ENCODE results near the gene KCNS3.
A peak's percentile ranks its signal among the peaks of the same experiment; 100 is the strongest.

KCNS3 gene

GRCh38 chr2:17965196-17965595 lies 86.7 kb downstream of the KCNS3 start:
- no peaks in the 10 kb centered on the region for H3K36me3 ChIP-seq (ENCODE audit: control insufficient read depth, insufficient read depth, low read length)
- H3K9me3 ChIP-seq (ENCODE audit: control insufficient read depth, low read length) = no peaks in the 10 kb centered on the region
- H3K4me3 ChIP-seq (ENCODE audit: extremely low read depth, insufficient read depth, low read length, poor library complexity, severe bottlenecking) = no peak overlapping the region
- no peak overlapping the region for H3K27ac ChIP-seq (ENCODE audit: low read depth, low read length, severe bottlenecking)
- H3K4me1 ChIP-seq (ENCODE audit: control insufficient read depth, insufficient read depth, low read length, poor library complexity, severe bottlenecking) = no peaks in the 10 kb centered on the region
- 22% methylated on average over 1 of the region's 3 CpGs; no CpG with 5 or more reads in 1 of the 2 experiments for WGBS, 2 experiments (ENCODE audit: insufficient coverage in 2 of 2)

GRCh38 chr2:17966798-17967197 lies 88.3 kb downstream of the KCNS3 start:
- no peaks in the 10 kb centered on the region for H3K36me3 ChIP-seq (ENCODE audit: control insufficient read depth, insufficient read depth, low read length)
- 80% methylated on average over 1 to 3 of the region's 3 CpGs for WGBS, 2 experiments (ENCODE audit: insufficient coverage in 2 of 2)
- peaks cover under 1% of the 10 kb centered on the region for H3K9me3 ChIP-seq (ENCODE audit: control insufficient read depth, low read length)
- H3K27ac ChIP-seq (ENCODE audit: low read depth, low read length, severe bottlenecking) = no peak overlapping the region
- H3K4me3 ChIP-seq (ENCODE audit: extremely low read depth, insufficient read depth, low read length, poor library complexity, severe bottlenecking) = no peak overlapping the region
- no peaks in the 10 kb centered on the region for H3K4me1 ChIP-seq (ENCODE audit: control insufficient read depth, insufficient read depth, low read length, poor library complexity, severe bottlenecking)

- Histone ChIP-seq H3K9me3 (ENCODE audit: control insufficient read depth, low read length) (peaks cover 2% of the 10 kb centered on the region), H3K36me3 (ENCODE audit: control insufficient read depth, insufficient read depth, low read length) (no peaks in the 10 kb centered on the region), H3K4me1 (ENCODE audit: control insufficient read depth, insufficient read depth, low read length, poor library complexity, severe bottlenecking) (no peaks in the 10 kb centered on the region), H3K27ac (ENCODE audit: low read depth, low read length, severe bottlenecking) (no peak overlapping the region), H3K4me3 (ENCODE audit: extremely low read depth, insufficient read depth, low read length, poor library complexity, severe bottlenecking) (no peak overlapping the region)
- WGBS, 2 experiments (ENCODE audit: insufficient coverage in 2 of 2) = 79 to 94% methylated on average over 3 of the region's 3 CpGs
Observed at GRCh38 chr2:17969661-17970060, 91.2 kb downstream of the KCNS3 start.

GRCh38 chr2:17971531-17972125 lies 93.2 kb downstream of the KCNS3 start:
- no peak overlapping the region for H3K27ac ChIP-seq (ENCODE audit: low read depth, low read length, severe bottlenecking)
- H3K4me1 ChIP-seq (ENCODE audit: control insufficient read depth, insufficient read depth, low read length, poor library complexity, severe bottlenecking) = no peaks in the 10 kb centered on the region
- no peaks in the 10 kb centered on the region for H3K36me3 ChIP-seq (ENCODE audit: control insufficient read depth, insufficient read depth, low read length)
- peaks cover 2% of the 10 kb centered on the region for H3K9me3 ChIP-seq (ENCODE audit: control insufficient read depth, low read length)
- 100% methylated on average over 1 of the region's 3 CpGs for WGBS, 2 experiments (ENCODE audit: insufficient coverage in 2 of 2)
- no peak overlapping the region for H3K4me3 ChIP-seq (ENCODE audit: extremely low read depth, insufficient read depth, low read length, poor library complexity, severe bottlenecking)

- WGBS, 2 experiments (ENCODE audit: insufficient coverage in 2 of 2) = 80% methylated on average over 1 of the region's 3 CpGs; no CpG with 5 or more reads in 1 of the 2 experiments
Observed at GRCh38 chr2:17972991-17973390, 94.5 kb downstream of the KCNS3 start.

GRCh38 chr2:17975401-17975800 lies 96.9 kb downstream of the KCNS3 start:
- Histone ChIP-seq H3K4me1 (ENCODE audit: control insufficient read depth, insufficient read depth, low read length, poor library complexity, severe bottlenecking) (no peaks in the 10 kb centered on the region), H3K36me3 (ENCODE audit: control insufficient read depth, insufficient read depth, low read length) (no peaks in the 10 kb centered on the region), H3K27ac (ENCODE audit: low read depth, low read length, severe bottlenecking) (no peak overlapping the region), H3K9me3 (ENCODE audit: control insufficient read depth, low read length) (peaks cover 2% of the 10 kb centered on the region), H3K4me3 (ENCODE audit: extremely low read depth, insufficient read depth, low read length, poor library complexity, severe bottlenecking) (no peak overlapping the region)
- WGBS, 2 experiments (ENCODE audit: insufficient coverage in 2 of 2) = 88% methylated on average over 1 of the region's 2 CpGs; no CpG with 5 or more reads in 1 of the 2 experiments

More at GRCh38 chr2:17972991-17973390, 94.5 kb downstream of the KCNS3 start:
- Histone ChIP-seq H3K4me1 (ENCODE audit: control insufficient read depth, insufficient read depth, low read length, poor library complexity, severe bottlenecking) (no peaks in the 10 kb centered on the region), H3K36me3 (ENCODE audit: control insufficient read depth, insufficient read depth, low read length) (no peaks in the 10 kb centered on the region), H3K4me3 (ENCODE audit: extremely low read depth, insufficient read depth, low read length, poor library complexity, severe bottlenecking) (no peak overlapping the region), H3K9me3 (ENCODE audit: control insufficient read depth, low read length) (peaks cover 2% of the 10 kb centered on the region), H3K27ac (ENCODE audit: low read depth, low read length, severe bottlenecking) (no peak overlapping the region)

- H3K4me3 ChIP-seq (ENCODE audit: extremely low read depth, insufficient read depth, low read length, poor library complexity, severe bottlenecking) = no peak overlapping the region
- H3K9me3 ChIP-seq (ENCODE audit: control insufficient read depth, low read length) = no peaks in the 10 kb centered on the region
- peak overlapping the region; percentile 37 for H3K27ac ChIP-seq (ENCODE audit: low read depth, low read length, severe bottlenecking)
- no peaks in the 10 kb centered on the region for H3K4me1 ChIP-seq (ENCODE audit: control insufficient read depth, insufficient read depth, low read length, poor library complexity, severe bottlenecking)
- 82 to 88% methylated on average over 3 to 4 of the region's 6 CpGs for WGBS, 2 experiments (ENCODE audit: insufficient coverage in 2 of 2)
- H3K36me3 ChIP-seq (ENCODE audit: control insufficient read depth, insufficient read depth, low read length) = no peaks in the 10 kb centered on the region
Observed at GRCh38 chr2:17976871-17977746, 98.6 kb downstream of the KCNS3 start.

GRCh38 chr2:17979707-17980106 lies 101.2 kb downstream of the KCNS3 start:
- no peaks in the 10 kb centered on the region for H3K9me3 ChIP-seq (ENCODE audit: control insufficient read depth, low read length)
- H3K36me3 ChIP-seq (ENCODE audit: control insufficient read depth, insufficient read depth, low read length) = no peaks in the 10 kb centered on the region
- no peak overlapping the region for H3K27ac ChIP-seq (ENCODE audit: low read depth, low read length, severe bottlenecking)
- no peak overlapping the region for H3K4me3 ChIP-seq (ENCODE audit: extremely low read depth, insufficient read depth, low read length, poor library complexity, severe bottlenecking)
- no peaks in the 10 kb centered on the region for H3K4me1 ChIP-seq (ENCODE audit: control insufficient read depth, insufficient read depth, low read length, poor library complexity, severe bottlenecking)

- 85 to 93% methylated on average over 3 of the region's 3 CpGs for WGBS, 2 experiments (ENCODE audit: insufficient coverage in 2 of 2)
- no peak overlapping the region for H3K27ac ChIP-seq (ENCODE audit: low read depth, low read length, severe bottlenecking)
- no peaks in the 10 kb centered on the region for H3K9me3 ChIP-seq (ENCODE audit: control insufficient read depth, low read length)
- H3K36me3 ChIP-seq (ENCODE audit: control insufficient read depth, insufficient read depth, low read length) = no peaks in the 10 kb centered on the region
- no peaks in the 10 kb centered on the region for H3K4me1 ChIP-seq (ENCODE audit: control insufficient read depth, insufficient read depth, low read length, poor library complexity, severe bottlenecking)
- no peak overlapping the region for H3K4me3 ChIP-seq (ENCODE audit: extremely low read depth, insufficient read depth, low read length, poor library complexity, severe bottlenecking)
Observed at GRCh38 chr2:17981936-17982335, 103.5 kb downstream of the KCNS3 start.

Measured in mesodermal cell (in vitro differentiated cells).